GM12878 (cell line): ENCODE measurements around the gene NEU1. TPM values are rescaled to one million over a fixed set of nuclear protein-coding genes. Genes with fewer than 3 reads are reported as not detected.

Source experiments
- CBFB ChIP-seq: IDR thresholded peaks from 2 replicates; pipeline ENCODE4 v1.6.1; 2016; ENCODE audit warnings: antibody characterized with exemption, low read depth
- GATAD2B ChIP-seq: fragments of 450-650 bp; conservative IDR thresholded peaks from 2 replicates; pipeline ENCODE4 v1.6.1; 2017; ENCODE audit warnings: low read depth, mild to moderate bottlenecking, moderate library complexity
- HDAC2 ChIP-seq: fragments of 200-600 bp; sonication (generic); IDR thresholded peaks from 2 replicates; pipeline ENCODE4 v1.6.1; 2017
- IKZF1 ChIP-seq: fragments of 450-650 bp; conservative IDR thresholded peaks from 2 replicates; pipeline ENCODE4 v1.6.1; 2017; ENCODE audit warnings: antibody characterized with exemption, mild to moderate bottlenecking
- SREBF1 ChIP-seq: IDR thresholded peaks from 2 replicates; pipeline ENCODE4 v1.6.1; 2012; ENCODE audit warnings: mild to moderate bottlenecking, low read length
- TARDBP ChIP-seq: IDR thresholded peaks from 2 replicates; pipeline ENCODE4 v1.6.1; 2016; ENCODE audit warnings: borderline replicate concordance
- ZNF24 ChIP-seq: fragments of 450-650 bp; IDR thresholded peaks from 2 replicates; pipeline ENCODE4 v1.6.1; 2017; ENCODE audit warnings: antibody characterized with exemption, mild to moderate bottlenecking
- polyA plus RNA-seq, 11 experiments: library from polyadenylated mRNA; depleted of rRNA in 4 of 11; unstranded in 6 of 11; stranded (reverse) in 5 of 11; fragments of >200 nt; fragmentation: Nextera tagmentation in 4 of 11; fragmentation: Illumina TruSeq in 1 of 11; extraction: Ambion mirVana in 4 of 11; extraction: Trizol in 1 of 11; gene quantifications; 1 replicate in 1 of 11; 2 replicates in 10 of 11; pipeline versions ENCODE4 v1.2.1 to v1.2.3, GENCODE V29; 2011 to 2016; ENCODE audit warnings: inconsistent platforms in 2 of 11, missing spikeins in 2 of 11, low read depth in 1 of 11
- total RNA-seq, 4 experiments: library from RNA; depleted of rRNA in 3 of 4; stranded (reverse); fragments of >200 nt in 3 of 4; fragmentation: Illumina TruSeq in 1 of 4; extraction: Trizol in 1 of 4; gene quantifications; 2 replicates each; pipeline versions ENCODE4 v1.2.1 to v1.2.3, GENCODE V29; 2013 to 2021
- TF ChIP-seq, protein P1 (sequence below): fragments of 450-650 bp; IDR thresholded peaks from 2 replicates; pipeline ENCODE4 v1.6.1; 2017; ENCODE audit warnings: mild to moderate bottlenecking, low read depth, inconsistent platforms; ENCODE audit not compliant: poor library complexity, severe bottlenecking
- TF ChIP-seq, protein P2 (sequence below): IDR thresholded peaks from 2 replicates; pipeline ENCODE4 v1.6.1; 2011; ENCODE audit warnings: borderline replicate concordance, low read depth, mild to moderate bottlenecking, moderate library complexity, low read length; ENCODE audit not compliant: insufficient read depth, poor library complexity, severe bottlenecking
- TF ChIP-seq, protein P3 (sequence below): fragments of 450-650 bp; IDR thresholded peaks from 2 replicates; pipeline ENCODE4 v1.6.1; 2017; ENCODE audit warnings: low read depth, mild to moderate bottlenecking, moderate library complexity
- TF ChIP-seq, protein P4 (sequence below): IDR thresholded peaks from 2 replicates; pipeline ENCODE4 v1.6.1; 2012; ENCODE audit warnings: low read depth, low read length, improper control_type of control experiment
- TF ChIP-seq, protein P5 (sequence below): fragments of 450-650 bp; IDR thresholded peaks from 2 replicates; pipeline ENCODE4 v1.6.1; 2016; ENCODE audit warnings: mild to moderate bottlenecking, moderate library complexity, borderline replicate concordance

Gene NEU1
- total and polyA plus RNA-seq, 10 of the 15 experiments (the other 5 are each of a cell fraction or from before 2014, with no cell fraction given) = 7.2 to 26.9 (median 21.6) TPM

DNA sequence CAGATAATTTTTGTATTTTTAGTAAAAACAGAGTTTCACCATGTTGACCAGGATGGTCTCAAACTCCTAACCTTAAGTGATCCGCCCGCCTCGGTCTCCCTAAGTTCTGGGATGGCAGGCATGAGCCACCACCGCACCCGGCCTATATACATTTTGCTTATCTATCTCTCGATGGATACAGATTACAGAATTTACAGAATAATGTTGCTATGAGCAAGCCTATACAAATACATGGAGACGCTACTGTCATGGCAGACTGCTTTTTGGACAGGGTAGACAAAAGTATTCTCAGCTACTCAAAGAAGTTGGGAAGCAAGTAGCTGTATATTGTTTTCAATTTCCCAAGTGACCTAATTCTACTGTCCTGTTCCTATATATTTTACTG lies 49.2 kb downstream of the NEU1 start (continued):
- TF ChIP-seq, protein P1, sequence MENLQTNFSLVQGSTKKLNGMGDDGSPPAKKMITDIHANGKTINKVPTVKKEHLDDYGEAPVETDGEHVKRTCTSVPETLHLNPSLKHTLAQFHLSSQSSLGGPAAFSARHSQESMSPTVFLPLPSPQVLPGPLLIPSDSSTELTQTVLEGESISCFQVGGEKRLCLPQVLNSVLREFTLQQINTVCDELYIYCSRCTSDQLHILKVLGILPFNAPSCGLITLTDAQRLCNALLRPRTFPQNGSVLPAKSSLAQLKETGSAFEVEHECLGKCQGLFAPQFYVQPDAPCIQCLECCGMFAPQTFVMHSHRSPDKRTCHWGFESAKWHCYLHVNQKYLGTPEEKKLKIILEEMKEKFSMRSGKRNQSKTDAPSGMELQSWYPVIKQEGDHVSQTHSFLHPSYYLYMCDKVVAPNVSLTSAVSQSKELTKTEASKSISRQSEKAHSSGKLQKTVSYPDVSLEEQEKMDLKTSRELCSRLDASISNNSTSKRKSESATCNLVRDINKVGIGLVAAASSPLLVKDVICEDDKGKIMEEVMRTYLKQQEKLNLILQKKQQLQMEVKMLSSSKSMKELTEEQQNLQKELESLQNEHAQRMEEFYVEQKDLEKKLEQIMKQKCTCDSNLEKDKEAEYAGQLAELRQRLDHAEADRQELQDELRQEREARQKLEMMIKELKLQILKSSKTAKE = no peak
- TF ChIP-seq ZNF24 (no peak), TARDBP (no peak), SREBF1 (no peak), IKZF1 (no peak), HDAC2 (no peak), CBFB (no peak), GATAD2B (no peak)
- TF ChIP-seq, protein P2, sequence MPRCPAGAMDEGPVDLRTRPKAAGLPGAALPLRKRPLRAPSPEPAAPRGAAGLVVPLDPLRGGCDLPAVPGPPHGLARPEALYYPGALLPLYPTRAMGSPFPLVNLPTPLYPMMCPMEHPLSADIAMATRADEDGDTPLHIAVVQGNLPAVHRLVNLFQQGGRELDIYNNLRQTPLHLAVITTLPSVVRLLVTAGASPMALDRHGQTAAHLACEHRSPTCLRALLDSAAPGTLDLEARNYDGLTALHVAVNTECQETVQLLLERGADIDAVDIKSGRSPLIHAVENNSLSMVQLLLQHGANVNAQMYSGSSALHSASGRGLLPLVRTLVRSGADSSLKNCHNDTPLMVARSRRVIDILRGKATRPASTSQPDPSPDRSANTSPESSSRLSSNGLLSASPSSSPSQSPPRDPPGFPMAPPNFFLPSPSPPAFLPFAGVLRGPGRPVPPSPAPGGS = no peak
- TF ChIP-seq, protein P3, sequence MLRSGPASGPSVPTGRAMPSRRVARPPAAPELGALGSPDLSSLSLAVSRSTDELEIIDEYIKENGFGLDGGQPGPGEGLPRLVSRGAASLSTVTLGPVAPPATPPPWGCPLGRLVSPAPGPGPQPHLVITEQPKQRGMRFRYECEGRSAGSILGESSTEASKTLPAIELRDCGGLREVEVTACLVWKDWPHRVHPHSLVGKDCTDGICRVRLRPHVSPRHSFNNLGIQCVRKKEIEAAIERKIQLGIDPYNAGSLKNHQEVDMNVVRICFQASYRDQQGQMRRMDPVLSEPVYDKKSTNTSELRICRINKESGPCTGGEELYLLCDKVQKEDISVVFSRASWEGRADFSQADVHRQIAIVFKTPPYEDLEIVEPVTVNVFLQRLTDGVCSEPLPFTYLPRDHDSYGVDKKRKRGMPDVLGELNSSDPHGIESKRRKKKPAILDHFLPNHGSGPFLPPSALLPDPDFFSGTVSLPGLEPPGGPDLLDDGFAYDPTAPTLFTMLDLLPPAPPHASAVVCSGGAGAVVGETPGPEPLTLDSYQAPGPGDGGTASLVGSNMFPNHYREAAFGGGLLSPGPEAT = no peak
- TF ChIP-seq, protein P4, sequence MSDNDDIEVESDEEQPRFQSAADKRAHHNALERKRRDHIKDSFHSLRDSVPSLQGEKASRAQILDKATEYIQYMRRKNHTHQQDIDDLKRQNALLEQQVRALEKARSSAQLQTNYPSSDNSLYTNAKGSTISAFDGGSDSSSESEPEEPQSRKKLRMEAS = no peak
- TF ChIP-seq, protein P5, sequence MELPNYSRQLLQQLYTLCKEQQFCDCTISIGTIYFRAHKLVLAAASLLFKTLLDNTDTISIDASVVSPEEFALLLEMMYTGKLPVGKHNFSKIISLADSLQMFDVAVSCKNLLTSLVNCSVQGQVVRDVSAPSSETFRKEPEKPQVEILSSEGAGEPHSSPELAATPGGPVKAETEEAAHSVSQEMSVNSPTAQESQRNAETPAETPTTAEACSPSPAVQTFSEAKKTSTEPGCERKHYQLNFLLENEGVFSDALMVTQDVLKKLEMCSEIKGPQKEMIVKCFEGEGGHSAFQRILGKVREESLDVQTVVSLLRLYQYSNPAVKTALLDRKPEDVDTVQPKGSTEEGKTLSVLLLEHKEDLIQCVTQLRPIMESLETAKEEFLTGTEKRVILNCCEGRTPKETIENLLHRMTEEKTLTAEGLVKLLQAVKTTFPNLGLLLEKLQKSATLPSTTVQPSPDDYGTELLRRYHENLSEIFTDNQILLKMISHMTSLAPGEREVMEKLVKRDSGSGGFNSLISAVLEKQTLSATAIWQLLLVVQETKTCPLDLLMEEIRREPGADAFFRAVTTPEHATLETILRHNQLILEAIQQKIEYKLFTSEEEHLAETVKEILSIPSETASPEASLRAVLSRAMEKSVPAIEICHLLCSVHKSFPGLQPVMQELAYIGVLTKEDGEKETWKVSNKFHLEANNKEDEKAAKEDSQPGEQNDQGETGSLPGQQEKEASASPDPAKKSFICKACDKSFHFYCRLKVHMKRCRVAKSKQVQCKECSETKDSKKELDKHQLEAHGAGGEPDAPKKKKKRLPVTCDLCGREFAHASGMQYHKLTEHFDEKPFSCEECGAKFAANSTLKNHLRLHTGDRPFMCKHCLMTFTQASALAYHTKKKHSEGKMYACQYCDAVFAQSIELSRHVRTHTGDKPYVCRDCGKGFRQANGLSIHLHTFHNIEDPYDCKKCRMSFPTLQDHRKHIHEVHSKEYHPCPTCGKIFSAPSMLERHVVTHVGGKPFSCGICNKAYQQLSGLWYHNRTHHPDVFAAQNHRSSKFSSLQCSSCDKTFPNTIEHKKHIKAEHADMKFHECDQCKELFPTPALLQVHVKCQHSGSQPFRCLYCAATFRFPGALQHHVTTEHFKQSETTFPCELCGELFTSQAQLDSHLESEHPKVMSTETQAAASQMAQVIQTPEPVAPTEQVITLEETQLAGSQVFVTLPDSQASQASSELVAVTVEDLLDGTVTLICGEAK = no peak
- TF ChIP-seq, all 136 proteins: peak for 0
